GM12892 (cell line): ENCODE results near the gene RNF128.

ENCODE experiments used
- POLR2A ChIP-seq: IDR thresholded peaks from 2 replicates; pipeline ENCODE4 v1.6.1; 2011; ENCODE audit warnings: low read depth, low read length, control low read depth
- POLR2AphosphoS5 ChIP-seq: IDR thresholded peaks from 2 replicates; pipeline ENCODE4 v1.6.1; 2011; ENCODE audit warnings: low read depth, low read length, control low read depth

GRCh38 chrX:106780664-106781377 is 54.3 kb downstream of the RNF128 start:
- TF ChIP-seq POLR2A (no peak), POLR2AphosphoS5 (no peak)
